ENCODE results near the gene HSP90AB1. TPM values are rescaled to one million over a fixed set of nuclear protein-coding genes. Genes with fewer than 3 reads are reported as not detected.

HSP90AB1 gene
- total and polyA plus RNA-seq, 9 of the 15 experiments (the other 6 are each of a cell fraction or from before 2014, with no cell fraction given), result 1,780 to 3,358 (median 2,262) TPM

DNA sequence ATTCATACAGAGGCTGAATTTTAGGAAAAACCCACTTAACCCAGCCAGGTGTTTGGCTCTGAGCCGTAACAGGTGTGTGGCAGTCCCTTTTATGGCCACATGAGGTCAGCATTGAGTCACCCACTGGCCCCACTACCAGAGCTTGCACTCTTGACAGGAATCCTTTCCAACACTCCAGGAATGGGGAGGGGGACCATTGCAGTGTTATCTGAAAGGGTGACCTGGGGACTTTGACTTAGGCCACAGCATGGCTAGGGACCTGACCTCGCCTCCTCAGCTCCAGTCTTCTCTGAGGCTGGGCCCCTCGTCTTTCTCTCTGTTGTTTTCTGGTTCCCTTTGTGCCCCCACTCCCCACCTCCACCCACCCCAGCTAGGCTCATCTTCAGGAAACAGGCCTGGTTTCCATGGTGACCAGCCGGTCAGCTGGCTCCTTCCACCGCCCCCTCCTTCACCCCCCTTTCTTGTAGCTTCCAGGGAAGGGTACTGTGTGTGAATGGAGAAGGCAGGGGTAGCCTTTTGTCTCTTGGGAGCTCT lies 21.3 kb downstream of the HSP90AB1 start (continued):
- TF ChIP-seq RCOR1 (IDR thresholded peaks at IDR 0.05; ENCODE audit: borderline replicate concordance in 1 of 2, low read depth in 2 of 2, low read length in 2 of 2) (0 out of 4 replicates have a peak, but pooled peaks of 1 of the 2 experiments have one; percentile 36), ATF4 (CRISPR knock-in tag; IDR thresholded peaks at IDR 0.05) (no peak), HMBOX1 (IDR thresholded peaks at IDR 0.05) (no peak), STAG1 (CRISPR knock-in tag; IDR thresholded peaks at IDR 0.05; ENCODE audit: borderline replicate concordance) (peak; percentile 72; the same call in 1 of the 2 replicates), PATZ1 (CRISPR knock-in tag; IDR thresholded peaks at IDR 0.05; ENCODE audit: borderline replicate concordance) (no peak), POLR2AphosphoS2 (IDR thresholded peaks at IDR 0.05; ENCODE audit: low read length) (no peak), GATAD2A (IDR thresholded peaks at IDR 0.05) (no peak), SUPT5H (IDR thresholded peaks at IDR 0.05) (no peak), MGA (IDR thresholded peaks at IDR 0.05) (no peak)
- TF ChIP-seq, protein P1, sequence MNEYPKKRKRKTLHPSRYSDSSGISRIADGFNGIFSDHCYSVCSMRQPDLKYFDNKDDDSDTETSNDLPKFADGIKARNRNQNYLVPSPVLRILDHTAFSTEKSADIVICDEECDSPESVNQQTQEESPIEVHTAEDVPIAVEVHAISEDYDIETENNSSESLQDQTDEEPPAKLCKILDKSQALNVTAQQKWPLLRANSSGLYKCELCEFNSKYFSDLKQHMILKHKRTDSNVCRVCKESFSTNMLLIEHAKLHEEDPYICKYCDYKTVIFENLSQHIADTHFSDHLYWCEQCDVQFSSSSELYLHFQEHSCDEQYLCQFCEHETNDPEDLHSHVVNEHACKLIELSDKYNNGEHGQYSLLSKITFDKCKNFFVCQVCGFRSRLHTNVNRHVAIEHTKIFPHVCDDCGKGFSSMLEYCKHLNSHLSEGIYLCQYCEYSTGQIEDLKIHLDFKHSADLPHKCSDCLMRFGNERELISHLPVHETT (CRISPR knock-in tag; conservative IDR thresholded peaks at IDR 0.05 in 1 of 2, IDR thresholded peaks at IDR 0.05 in 1 of 2), result no peak

All from K562 (cell line).